GM19099 (cell line): Measurements from ENCODE around the gene PID1.

ENCODE experiments used
- POLR2A ChIP-seq: IDR thresholded peaks from 3 replicates; pipeline ENCODE4 v1.6.1; 2011; ENCODE audit warnings: low read depth; ENCODE audit not compliant: insufficient read length; ENCODE audit errors: extremely low read depth

Gene PID1

GRCh38 chr2:229269941-229270340 is 1.1 kb downstream of the PID1 start:
- no peak for TF ChIP-seq POLR2A

- no peak for TF ChIP-seq POLR2A
Measured at GRCh38 chr2:229269146-229269545, 1.9 kb downstream of the PID1 start.

- TF ChIP-seq POLR2A, result no peak
Measured at GRCh38 chr2:229268626-229269025, 2.5 kb downstream of the PID1 start.

- no peak for TF ChIP-seq POLR2A
Measured at GRCh38 chr2:229267080-229267479, 4.0 kb downstream of the PID1 start.

GRCh38 chr2:229265727-229266126 is 5.4 kb downstream of the PID1 start:
- no peak for TF ChIP-seq POLR2A

GRCh38 chr2:229261599-229261998 is 9.5 kb downstream of the PID1 start:
- TF ChIP-seq POLR2A, result no peak

- no peak for TF ChIP-seq POLR2A
Measured at GRCh38 chr2:229261076-229261475, 10.0 kb downstream of the PID1 start.

- TF ChIP-seq POLR2A, result no peak
Measured at GRCh38 chr2:229257985-229258384, 13.1 kb downstream of the PID1 start.

- no peak for TF ChIP-seq POLR2A
Measured at GRCh38 chr2:229256376-229256775, 14.7 kb downstream of the PID1 start.

GRCh38 chr2:229254206-229254605 is 16.9 kb downstream of the PID1 start:
- no peak for TF ChIP-seq POLR2A

- no peak for TF ChIP-seq POLR2A
Measured at GRCh38 chr2:229252996-229253395, 18.1 kb downstream of the PID1 start.

- TF ChIP-seq POLR2A, result no peak
Measured at GRCh38 chr2:229252280-229252679, 18.8 kb downstream of the PID1 start.

GRCh38 chr2:229249536-229249935 is 21.6 kb downstream of the PID1 start:
- TF ChIP-seq POLR2A, result no peak

GRCh38 chr2:229246334-229246733 is 24.8 kb downstream of the PID1 start:
- TF ChIP-seq POLR2A, result no peak

GRCh38 chr2:229244975-229245374 is 26.1 kb downstream of the PID1 start:
- TF ChIP-seq POLR2A, result no peak

- TF ChIP-seq POLR2A, result no peak
Measured at GRCh38 chr2:229243890-229244560, 27.1 kb downstream of the PID1 start.

GRCh38 chr2:229240984-229241491 is 30.0 kb downstream of the PID1 start:
- TF ChIP-seq POLR2A, result no peak
